SHP77 treated with DMSO at 0.1 percent for 48 hours (cell line): ENCODE data around the gene NLE1.
"Not testable (repeated sequence)": the region's sequence is repeated elsewhere in the genome, so short reads cannot be mapped to it uniquely, and the experiment has no call there.

Experiments used
- DNase-seq: peaks from one replicate; lab custom pipeline; 2025; lab: John Stamatoyannopoulos, UW

The NLE1 gene

GRCh38 chr17:35141681-35142466 lies at the start of gene NLE1:
Gene NLE1, minus strand, starts transcription at chr17:35142303. Its CDS starts 28 bp downstream, at chr17:35142275.
- DNase-seq: peak; percentile 45

DNA sequence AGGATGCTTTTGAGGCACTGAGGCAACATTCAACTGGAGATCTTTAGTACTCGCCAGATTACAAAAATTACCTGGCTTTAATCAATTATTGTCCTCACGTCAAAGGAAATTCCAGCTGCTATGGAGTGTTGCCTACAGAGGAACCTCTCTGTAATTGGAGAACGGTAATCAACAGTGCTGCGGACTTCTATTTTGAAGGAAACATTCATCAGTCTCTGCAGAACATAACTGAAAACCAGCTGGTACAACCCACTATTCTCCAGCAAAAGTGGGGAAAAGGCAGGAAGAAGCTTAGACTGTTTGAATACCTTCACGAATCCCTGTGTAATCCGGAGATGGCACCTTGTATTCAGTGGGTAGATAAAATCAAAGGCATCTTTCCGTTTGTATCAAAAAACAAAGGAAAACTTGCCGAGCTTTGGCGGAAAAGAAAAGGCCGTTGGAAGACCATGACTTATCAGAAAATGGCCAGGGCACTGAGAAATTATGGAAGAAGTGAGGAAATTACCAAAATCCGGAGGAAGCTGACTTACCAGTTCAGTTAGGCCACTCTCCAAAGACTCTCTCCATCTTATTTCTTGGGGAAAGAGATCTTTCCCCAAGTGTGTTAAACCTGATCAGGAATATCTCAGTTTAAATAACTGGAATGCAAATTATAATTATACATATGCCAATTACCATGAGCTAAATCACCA lies 49.0 kb upstream of the NLE1 start:
- DNase-seq: no peak

DNA sequence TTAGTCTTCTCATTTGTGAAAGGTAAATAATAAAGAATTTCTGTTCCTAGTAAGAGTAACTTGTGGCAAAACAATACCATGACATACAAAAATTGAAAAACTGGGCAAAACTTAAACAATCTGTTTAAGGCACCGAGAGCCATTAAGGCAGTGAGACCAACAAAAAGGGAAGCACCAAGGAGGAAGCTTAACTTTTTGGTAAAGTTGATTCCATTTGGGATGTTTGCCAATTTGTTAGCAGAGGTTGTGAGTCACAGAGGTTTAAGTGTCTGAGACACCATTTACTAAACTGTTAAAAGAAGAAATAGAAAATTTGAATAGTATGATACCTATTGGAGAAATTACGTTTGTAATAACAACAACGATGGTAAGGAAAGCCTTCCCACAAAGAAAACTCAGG lies 47.2 kb upstream of the NLE1 start:
- DNase-seq: no peak

- no peak for DNase-seq
Observed at GRCh38 chr17:35188111-35188510, 46.0 kb upstream of the NLE1 start.

DNA sequence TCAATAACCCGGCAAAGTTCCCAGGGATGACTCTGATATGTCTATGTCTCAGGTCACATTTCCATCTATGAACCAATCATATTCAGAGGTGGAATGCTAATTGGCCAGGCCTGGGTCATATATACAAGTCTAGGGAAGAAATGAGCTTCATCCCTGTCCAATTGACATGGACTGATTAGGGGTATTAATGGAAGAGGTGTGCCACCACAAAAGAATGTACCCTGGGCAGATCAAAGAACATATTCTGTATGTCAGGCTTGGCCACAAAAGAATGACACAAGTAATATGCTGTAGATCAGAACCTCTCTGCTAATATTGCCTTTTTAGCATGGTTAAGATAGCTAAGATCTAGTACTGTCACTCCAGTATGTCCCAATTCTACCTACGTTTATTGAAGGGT lies 45.4 kb upstream of the NLE1 start:
- DNase-seq: no peak

GRCh38 chr17:35185849-35186248 lies 43.7 kb upstream of the NLE1 start:
- no peak for DNase-seq

GRCh38 chr17:35184274-35184673 lies 42.2 kb upstream of the NLE1 start:
- no peak for DNase-seq

DNA sequence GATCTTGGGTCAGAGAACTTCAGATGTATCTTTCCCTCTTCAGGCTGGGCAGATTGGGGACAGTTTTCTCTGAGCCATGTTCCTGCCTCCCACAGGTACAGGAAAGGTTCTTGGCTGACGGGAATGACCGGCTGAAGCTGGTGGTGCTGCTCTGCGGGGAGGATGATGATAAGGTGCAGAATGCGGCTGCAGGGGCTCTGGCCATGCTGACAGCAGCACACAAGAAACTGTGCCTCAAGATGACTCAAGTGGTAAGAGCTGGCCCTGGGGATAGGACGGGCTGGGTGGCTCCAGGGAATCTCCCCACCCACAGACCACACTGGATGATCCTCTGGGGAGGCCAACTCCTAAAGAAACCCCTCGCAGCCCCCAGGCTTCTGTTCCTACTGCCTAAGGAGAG lies 41.2 kb upstream of the NLE1 start:
- DNase-seq: no peak

DNA sequence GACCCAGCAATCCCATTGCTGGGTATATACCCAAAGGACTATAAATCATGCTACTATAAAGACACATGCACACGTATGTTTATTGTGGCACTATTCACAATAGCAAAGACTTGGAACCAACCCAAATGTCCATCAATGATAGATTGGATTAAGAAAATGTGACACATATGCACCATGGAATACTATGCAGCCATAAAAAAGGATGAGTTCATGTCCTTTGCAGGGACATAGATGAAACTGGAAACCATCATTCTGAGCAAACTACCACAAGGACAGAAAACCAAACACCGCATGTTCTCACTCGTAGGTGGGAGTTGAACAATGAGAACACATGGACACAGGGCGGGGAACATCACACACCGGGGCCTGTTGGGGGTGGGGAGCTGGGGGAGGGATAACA lies 37.3 kb upstream of the NLE1 start:
- DNase-seq: not testable (repeated sequence)

DNA sequence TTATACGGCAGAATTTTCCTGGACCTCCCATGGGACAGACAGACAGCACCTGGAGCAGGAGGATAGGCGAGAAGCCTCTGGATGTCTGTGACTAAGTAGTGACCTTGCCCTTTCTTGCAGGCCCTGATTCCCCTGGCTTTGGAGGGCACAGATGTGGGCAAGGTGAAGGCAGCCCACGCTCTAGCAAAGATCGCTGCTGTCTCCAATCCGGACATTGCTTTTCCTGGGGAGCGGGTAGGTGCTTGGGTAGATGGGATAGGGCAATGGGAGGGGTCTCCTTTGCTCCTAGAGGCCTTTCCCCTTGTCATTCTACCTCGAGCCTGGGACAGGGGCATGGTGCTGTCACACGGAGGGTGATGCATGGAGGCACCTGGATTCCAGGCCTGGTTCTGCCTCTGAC lies 34.8 kb upstream of the NLE1 start:
- no peak for DNase-seq

DNA sequence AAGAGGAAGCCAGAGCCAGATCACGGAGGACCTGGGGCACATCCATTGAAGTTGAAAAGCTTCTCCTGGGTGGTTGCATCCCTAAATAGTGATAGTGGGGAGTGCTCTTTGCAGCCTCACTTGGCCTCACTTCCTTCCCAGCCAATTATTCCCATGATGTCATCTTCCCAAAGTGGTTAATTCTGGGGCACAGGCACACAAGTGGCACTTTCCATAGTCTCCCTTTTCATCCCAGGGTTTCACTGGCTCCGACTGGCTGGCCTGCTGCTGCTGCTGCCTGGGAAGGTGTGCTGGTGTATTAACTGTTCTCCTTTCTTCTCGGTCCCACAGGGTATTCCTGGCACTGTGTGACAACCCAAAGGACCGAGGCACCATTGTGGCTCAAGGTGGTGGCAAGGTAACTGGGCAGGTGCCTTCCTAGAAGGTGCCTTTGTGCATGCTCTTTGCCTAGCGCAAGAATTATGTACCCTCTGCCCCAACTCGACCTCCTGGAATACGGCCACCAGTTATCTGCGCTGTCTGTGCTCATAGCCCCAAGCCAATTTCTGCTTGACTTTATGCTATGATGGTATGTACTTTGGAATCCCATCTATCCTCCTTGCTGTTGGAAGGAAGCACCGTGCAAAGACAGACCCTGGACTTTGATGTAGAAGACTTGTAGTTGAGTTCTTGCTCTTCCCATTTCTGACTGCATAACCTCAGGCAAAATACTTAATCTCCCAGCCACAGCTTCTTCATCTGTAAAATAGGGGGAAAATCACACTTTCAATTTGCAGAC lies 33.7 kb upstream of the NLE1 start:
- DNase-seq: no peak

DNA sequence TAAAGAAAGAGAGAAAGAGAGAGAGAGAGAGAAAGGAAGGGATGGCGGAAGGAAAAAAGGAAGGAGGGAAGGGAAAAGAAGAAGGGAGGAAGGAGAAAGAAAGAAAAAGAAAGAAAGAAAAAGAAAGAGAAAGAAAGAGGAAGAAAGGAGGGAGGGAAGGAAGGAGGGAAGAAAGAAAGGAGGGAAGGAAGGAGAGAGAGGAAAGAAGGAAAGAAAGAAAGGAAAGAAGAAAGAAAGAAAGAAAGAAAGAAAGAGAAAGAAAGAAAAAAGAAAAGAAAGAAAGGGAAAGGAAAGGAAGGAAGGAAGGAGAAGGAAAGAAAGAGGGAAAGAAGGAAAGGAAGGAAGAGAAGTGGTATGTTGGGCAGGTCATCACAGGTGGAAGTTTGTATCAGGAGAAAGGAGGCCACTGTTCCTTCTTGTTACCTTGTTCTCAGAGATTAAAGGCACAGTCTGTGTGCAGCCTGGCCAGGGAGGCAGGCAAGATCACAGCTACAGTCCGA lies 32.8 kb upstream of the NLE1 start:
- no peak for DNase-seq

DNA sequence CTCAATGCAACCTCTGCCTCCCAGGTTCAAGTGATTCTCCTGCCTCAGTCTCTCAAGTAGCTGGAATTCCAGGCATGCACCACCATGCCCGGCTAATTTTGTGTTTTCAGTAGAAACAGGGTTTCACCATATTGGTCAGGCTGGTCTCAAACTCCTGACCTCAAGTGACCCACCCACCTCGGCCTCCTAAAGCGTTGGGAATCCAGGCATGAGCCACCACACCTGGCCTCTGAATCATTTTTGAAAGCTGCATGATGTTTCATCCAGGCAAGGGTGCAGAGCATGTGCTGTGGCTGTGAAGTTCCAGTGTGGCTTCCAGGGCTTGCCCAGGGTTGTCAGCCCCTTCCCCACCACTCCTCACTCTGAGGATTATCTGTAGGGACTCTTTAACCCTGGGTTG lies 30.2 kb upstream of the NLE1 start:
- not testable (repeated sequence) for DNase-seq

GRCh38 chr17:35171834-35172233 lies 29.7 kb upstream of the NLE1 start:
- no peak for DNase-seq

- no peak for DNase-seq
Observed at GRCh38 chr17:35170968-35171771, 29.1 kb upstream of the NLE1 start.

GRCh38 chr17:35169835-35170363 lies 27.8 kb upstream of the NLE1 start:
- DNase-seq: no peak

- DNase-seq: no peak
Observed at GRCh38 chr17:35167666-35168065, 25.6 kb upstream of the NLE1 start.

DNA sequence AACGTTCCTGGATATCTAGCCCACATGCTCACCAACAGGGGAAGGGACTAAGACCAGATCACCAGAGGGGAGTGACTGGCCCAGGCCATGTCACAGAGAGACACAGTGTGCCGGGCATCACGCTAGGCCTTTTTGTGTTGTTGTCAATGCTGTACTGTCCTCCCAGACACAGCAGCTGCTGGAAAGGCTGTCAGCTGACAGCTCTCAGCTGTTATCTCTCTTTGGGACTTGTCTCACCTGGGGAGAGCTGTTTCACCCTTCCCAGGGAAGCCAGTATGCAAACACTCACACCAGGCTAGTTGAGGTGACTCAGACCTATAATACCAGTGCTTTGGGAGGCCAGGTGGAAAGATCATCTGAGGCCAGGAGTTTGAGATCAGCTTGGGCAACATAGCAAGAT lies 24.9 kb upstream of the NLE1 start:
- no peak for DNase-seq

DNA sequence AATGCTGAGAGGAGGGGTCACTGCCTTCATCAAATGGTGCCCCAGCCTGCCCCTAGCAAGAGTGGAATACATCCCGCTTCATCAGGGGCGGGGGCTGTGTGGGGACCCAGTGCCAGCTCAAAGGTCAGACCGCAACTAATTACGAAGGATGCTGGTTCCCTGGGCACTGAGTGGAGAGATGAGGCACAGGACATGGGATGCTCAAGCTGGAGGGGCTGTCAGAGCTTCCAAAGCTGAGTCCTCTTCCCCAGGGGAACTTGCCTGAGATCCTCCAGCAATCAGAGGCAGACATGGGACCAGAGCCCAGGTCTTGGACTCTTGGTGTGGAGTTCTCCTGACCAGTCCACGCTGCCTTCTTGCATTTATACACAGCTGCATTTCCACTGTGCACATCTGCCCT lies 24.4 kb upstream of the NLE1 start:
- DNase-seq: no peak

- DNase-seq: no peak
Observed at GRCh38 chr17:35164716-35165115, 22.6 kb upstream of the NLE1 start.

DNA sequence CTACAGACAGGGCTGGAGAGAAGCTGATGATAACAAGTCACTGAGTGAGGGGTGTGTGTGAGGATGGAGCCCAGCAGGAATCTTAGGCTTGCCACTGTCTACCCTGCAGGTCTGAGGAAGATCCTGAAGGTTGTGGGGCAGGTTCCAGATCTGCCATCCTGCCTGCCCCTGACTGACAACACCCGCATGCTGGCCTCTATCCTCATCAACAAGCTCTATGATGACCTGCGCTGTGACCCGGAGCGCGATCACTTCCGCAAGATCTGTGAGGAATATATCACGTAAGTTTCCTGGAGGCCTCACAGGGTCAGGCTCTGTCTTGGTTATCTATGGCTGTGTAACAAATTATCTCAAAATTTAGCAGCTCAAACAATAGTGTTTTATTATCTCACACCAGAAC lies 21.8 kb upstream of the NLE1 start:
- no peak for DNase-seq

DNA sequence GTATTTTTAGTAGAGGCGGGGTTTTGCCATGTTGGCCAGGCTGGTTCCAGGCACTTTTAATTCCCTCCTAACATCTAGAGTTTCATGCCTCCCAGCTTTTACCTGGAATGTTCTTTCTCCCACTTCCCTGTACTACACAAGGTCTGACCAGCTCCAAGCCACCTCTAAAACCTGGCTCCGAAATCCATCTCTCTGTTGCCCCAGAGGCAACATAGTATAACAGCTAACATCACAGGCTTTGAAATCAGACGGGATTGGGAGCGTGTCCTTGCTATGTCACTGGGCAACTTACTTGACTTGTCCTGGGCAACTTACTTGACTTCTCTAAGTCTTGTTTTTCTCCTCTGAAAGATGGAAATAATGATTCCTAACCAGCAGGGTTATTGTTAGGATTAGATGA lies 20.7 kb upstream of the NLE1 start:
- DNase-seq: no peak
